Testis (tissue), 2 donors: ENCODE data around the gene AGAP2.

ENCODE experiments used
- POLR2A ChIP-seq: fragments of 450-650 bp; IDR thresholded peaks from one replicate; pipeline ENCODE4 v1.6.1; 2017; ENCODE audit warnings: antibody characterized with exemption, mild to moderate bottlenecking, moderate library complexity
- TF ChIP-seq, protein P1 (sequence below), 3 experiments: fragments of 450-650 bp in 2 of 3; fragments of 200-600 bp in 1 of 3; sonication (generic) in 1 of 3; IDR thresholded peaks; one replicate each; pipeline ENCODE4 v1.5.1; 2016 to 2019; ENCODE audit warnings: antibody characterized with exemption in 3 of 3, mild to moderate bottlenecking in 2 of 3, moderate library complexity in 1 of 3

DNA sequence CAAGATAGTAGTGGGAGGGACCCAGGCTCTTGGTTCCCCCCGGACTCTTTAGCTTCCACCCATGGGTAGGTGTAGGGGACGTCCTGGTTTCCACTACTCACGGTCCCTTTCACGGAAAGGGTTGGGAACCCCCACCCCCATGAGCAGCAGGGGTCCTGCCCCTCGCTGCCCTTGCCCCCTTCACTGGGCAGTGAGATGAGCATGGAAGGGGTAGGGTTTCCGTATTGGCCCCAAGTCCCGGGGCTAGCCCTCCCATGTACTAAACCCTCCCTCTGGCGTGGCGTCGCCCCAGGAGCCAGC is 12.7 kb downstream of the AGAP2 start:
- TF ChIP-seq, protein P1, sequence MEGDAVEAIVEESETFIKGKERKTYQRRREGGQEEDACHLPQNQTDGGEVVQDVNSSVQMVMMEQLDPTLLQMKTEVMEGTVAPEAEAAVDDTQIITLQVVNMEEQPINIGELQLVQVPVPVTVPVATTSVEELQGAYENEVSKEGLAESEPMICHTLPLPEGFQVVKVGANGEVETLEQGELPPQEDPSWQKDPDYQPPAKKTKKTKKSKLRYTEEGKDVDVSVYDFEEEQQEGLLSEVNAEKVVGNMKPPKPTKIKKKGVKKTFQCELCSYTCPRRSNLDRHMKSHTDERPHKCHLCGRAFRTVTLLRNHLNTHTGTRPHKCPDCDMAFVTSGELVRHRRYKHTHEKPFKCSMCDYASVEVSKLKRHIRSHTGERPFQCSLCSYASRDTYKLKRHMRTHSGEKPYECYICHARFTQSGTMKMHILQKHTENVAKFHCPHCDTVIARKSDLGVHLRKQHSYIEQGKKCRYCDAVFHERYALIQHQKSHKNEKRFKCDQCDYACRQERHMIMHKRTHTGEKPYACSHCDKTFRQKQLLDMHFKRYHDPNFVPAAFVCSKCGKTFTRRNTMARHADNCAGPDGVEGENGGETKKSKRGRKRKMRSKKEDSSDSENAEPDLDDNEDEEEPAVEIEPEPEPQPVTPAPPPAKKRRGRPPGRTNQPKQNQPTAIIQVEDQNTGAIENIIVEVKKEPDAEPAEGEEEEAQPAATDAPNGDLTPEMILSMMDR (IDR thresholded peaks at IDR 0.05): no peak
- no peak for TF ChIP-seq POLR2A
